A673 (cell line): ENCODE measurements around the gene ZHX3.

Source experiments
- EZH2 ChIP-seq: fragments of 200-600 bp; sonication (generic); IDR thresholded peaks from 2 replicates; pipeline ENCODE4 v1.6.1; 2017; ENCODE audit warnings: borderline replicate concordance, low read depth, mild to moderate bottlenecking, mixed read lengths, antibody characterized with exemption, low read length; ENCODE audit not compliant: poor library complexity, severe bottlenecking
- TF ChIP-seq, protein P1 (sequence below): fragments of 300-800, 200-600 bp; sonication (generic); conservative IDR thresholded peaks from 2 replicates; pipeline ENCODE4 v1.5.1; 2017; ENCODE audit warnings: low read depth, mild to moderate bottlenecking, antibody characterized with exemption, low read length, moderate library complexity, mixed read lengths

DNA sequence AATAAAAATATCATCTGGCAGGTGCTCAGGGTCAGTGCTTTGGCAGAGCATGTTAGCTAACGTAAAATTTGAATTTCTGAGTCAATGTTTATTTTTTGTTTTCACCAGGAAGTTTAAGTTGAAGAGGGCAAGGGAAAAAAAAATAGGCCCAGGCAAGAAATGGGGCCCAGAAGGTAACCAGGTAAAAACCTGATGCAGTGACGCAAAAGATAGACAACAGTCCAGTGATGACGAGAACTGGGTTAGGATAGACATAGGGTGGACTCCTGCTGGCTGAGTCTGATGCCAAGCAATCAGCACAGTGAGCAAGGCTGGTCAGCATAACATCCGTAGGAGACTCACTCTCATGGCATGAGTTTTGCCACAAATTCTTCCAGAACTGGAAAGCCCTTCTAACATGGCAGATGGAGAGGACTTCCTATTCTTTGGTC lies 42.2 kb downstream of the ZHX3 start:
- TF ChIP-seq, protein P1, sequence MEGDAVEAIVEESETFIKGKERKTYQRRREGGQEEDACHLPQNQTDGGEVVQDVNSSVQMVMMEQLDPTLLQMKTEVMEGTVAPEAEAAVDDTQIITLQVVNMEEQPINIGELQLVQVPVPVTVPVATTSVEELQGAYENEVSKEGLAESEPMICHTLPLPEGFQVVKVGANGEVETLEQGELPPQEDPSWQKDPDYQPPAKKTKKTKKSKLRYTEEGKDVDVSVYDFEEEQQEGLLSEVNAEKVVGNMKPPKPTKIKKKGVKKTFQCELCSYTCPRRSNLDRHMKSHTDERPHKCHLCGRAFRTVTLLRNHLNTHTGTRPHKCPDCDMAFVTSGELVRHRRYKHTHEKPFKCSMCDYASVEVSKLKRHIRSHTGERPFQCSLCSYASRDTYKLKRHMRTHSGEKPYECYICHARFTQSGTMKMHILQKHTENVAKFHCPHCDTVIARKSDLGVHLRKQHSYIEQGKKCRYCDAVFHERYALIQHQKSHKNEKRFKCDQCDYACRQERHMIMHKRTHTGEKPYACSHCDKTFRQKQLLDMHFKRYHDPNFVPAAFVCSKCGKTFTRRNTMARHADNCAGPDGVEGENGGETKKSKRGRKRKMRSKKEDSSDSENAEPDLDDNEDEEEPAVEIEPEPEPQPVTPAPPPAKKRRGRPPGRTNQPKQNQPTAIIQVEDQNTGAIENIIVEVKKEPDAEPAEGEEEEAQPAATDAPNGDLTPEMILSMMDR, result no peak
- no peak for TF ChIP-seq EZH2
